Nephron (organoid): Measurements from ENCODE around the gene EIF3B.
A peak's percentile ranks its signal among the peaks of the same experiment; 100 is the strongest.
"Not testable (repeated sequence)": the region's sequence is repeated elsewhere in the genome, so short reads cannot be mapped to it uniquely, and the experiment has no call there.

Experiments used
- H3K27ac Mint-ChIP-seq, 3 experiments: 2 replicates each; pipeline ENCODE4 v1.8.0; 2020; ENCODE audit warnings: mixed read lengths in 3 of 3, mild to moderate bottlenecking in 2 of 3, moderate library complexity in 1 of 3
- H3K27me3 Mint-ChIP-seq: 2 replicates; pipeline ENCODE4 v1.8.0; 2021; ENCODE audit warnings: low read depth, mild to moderate bottlenecking, moderate library complexity, mixed read lengths
- H3K36me3 Mint-ChIP-seq: 2 replicates; pipeline ENCODE4 v1.8.0; 2020; ENCODE audit warnings: low read depth, mixed read lengths
- H3K4me1 Mint-ChIP-seq: 2 replicates; pipeline ENCODE4 v1.8.0; 2020; ENCODE audit warnings: mixed read lengths
- H3K4me3 Mint-ChIP-seq, 3 experiments: 2 replicates each; pipeline ENCODE4 v1.8.0; 2020; ENCODE audit warnings: mild to moderate bottlenecking in 3 of 3, mixed read lengths in 3 of 3, moderate library complexity in 2 of 3
- H3K9me3 Mint-ChIP-seq: 2 replicates; pipeline ENCODE4 v1.8.0; 2020; ENCODE audit warnings: mixed read lengths
- TF ChIP-seq, protein P1 (sequence below), 3 experiments: fragments of 200-600 bp; sonication (generic); IDR thresholded peaks; one replicate each; pipeline ENCODE4 v1.5.0; 2021; ENCODE audit warnings: antibody characterized with exemption in 3 of 3; ENCODE audit not compliant: unreplicated experiment in 3 of 3

Gene EIF3B

DNA sequence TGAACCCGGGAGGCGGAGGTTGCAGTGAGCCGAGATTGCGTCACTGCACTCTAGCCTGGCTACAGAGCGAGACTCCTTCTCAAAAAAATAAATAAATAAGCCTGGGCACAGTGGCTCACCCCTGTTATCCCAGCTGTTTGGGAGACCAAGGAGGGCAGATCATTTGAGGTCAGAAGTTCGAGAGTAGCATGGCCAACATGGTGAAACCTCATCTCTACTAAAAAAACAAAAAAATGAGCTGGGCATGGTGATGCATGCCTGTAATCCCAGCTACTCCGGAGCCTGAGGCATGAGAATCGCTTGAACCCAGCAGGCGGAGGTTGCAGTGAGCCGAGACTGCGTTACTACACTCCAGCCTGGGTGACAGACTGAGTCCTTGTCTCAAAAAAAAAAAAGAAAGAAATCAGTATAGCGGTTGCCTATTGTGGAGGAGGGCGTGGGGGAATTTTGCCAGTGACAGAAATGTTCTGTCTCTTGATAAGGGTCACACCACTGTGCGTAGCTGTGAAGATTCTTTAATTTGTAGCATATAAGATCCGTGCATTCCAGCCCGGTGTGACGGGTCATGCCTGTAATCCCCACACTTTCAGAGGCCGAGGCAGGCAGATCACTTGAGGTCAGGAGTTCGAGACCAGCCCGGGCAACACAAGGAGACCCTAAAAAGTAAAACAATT, 17.9 kb upstream of the EIF3B start:
- TF ChIP-seq, protein P1, sequence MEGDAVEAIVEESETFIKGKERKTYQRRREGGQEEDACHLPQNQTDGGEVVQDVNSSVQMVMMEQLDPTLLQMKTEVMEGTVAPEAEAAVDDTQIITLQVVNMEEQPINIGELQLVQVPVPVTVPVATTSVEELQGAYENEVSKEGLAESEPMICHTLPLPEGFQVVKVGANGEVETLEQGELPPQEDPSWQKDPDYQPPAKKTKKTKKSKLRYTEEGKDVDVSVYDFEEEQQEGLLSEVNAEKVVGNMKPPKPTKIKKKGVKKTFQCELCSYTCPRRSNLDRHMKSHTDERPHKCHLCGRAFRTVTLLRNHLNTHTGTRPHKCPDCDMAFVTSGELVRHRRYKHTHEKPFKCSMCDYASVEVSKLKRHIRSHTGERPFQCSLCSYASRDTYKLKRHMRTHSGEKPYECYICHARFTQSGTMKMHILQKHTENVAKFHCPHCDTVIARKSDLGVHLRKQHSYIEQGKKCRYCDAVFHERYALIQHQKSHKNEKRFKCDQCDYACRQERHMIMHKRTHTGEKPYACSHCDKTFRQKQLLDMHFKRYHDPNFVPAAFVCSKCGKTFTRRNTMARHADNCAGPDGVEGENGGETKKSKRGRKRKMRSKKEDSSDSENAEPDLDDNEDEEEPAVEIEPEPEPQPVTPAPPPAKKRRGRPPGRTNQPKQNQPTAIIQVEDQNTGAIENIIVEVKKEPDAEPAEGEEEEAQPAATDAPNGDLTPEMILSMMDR (IDR thresholded peaks at IDR 0.05; ENCODE audit: unreplicated experiment in 3 of 3), result no peak
- Mint-ChIP-seq H3K36me3 (peaks cover 6% of the 10 kb centered on the region), H3K4me3 (no peak overlapping the region), H3K27ac (no peak overlapping the region), H3K27me3 (no peaks in the 10 kb centered on the region), H3K9me3 (no peaks in the 10 kb centered on the region), H3K4me1 (no peaks in the 10 kb centered on the region)

DNA sequence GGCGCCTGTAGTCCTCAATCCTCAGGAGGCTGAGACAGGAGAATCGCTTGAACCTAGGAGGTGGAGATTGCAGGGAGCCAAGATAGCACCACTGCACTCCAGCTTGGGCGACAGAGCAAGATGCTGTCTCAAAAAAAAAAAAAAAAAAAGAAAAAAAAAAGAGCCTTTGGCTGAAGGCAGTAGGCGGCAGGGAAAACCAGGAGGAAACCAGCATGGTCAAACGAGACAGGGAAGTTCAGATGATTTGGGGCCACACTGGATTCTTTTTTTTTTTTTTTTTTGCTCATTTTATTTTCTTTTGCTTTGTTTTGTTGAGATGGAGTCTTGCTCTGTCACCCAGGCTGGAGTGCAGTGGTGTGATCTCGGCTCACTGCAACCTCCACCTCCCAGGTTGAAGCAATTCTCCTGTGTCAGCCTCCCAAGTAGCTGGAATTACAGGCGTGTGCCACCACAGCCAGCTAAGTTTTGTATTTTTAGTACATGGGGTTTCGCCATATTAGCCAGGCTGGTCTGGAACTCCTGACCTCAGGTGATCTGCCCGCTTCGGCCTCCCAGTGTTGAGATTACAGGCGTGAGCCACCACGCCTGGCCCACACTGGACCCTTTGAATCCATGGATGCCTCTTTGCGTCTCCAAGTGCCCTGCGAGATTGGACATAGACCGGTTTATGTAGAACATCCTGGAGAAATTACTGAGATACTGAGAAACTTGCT, 7.1 kb upstream of the EIF3B start:
- H3K27me3 Mint-ChIP-seq, H3K9me3 Mint-ChIP-seq, H3K4me3 Mint-ChIP-seq, H3K36me3 Mint-ChIP-seq, H3K4me1 Mint-ChIP-seq: not testable (repeated sequence)
- H3K27ac Mint-ChIP-seq, result peak overlapping the region; percentile 54 to 85 (median 75)

DNA sequence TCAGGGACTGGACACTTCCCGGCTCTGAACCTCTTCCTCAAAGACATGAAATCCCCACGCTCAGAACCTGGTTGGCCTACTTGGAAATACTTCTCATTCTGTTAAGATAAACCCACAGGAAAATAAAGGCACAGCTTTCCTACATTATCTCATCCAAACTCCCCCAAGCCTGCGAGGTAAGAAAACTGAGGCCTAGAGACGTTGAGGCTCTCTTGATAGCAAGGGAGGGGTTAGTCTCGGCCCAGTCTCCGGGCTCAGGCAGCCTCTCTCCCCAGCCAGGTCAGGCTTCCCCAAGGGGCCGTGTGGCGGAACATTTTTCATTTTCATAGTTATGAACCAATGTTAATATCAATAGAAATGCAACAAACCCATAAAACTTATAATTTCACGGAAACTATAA, 4.6 kb upstream of the EIF3B start:
- Mint-ChIP-seq H3K4me1 (peaks cover 5% of the 10 kb centered on the region), H3K36me3 (peaks cover 1% of the 10 kb centered on the region), H3K9me3 (no peaks in the 10 kb centered on the region), H3K4me3 (no peak overlapping the region), H3K27me3 (no peaks in the 10 kb centered on the region), H3K27ac (peak overlapping the region in 2 of 3 experiments; percentile 37 to 54)
- TF ChIP-seq, protein P1 (IDR thresholded peaks at IDR 0.05; ENCODE audit: unreplicated experiment in 3 of 3), result no peak

GRCh38 chr7:2350861-2351260, 3.8 kb upstream of the EIF3B start:
- Mint-ChIP-seq H3K27ac (no peak overlapping the region), H3K27me3 (no peaks in the 10 kb centered on the region), H3K4me3 (no peak overlapping the region), H3K9me3 (no peaks in the 10 kb centered on the region), H3K4me1 (peaks cover 5% of the 10 kb centered on the region), H3K36me3 (no peaks in the 10 kb centered on the region)
- TF ChIP-seq, protein P1 (IDR thresholded peaks at IDR 0.05; ENCODE audit: unreplicated experiment in 3 of 3), result no peak

DNA sequence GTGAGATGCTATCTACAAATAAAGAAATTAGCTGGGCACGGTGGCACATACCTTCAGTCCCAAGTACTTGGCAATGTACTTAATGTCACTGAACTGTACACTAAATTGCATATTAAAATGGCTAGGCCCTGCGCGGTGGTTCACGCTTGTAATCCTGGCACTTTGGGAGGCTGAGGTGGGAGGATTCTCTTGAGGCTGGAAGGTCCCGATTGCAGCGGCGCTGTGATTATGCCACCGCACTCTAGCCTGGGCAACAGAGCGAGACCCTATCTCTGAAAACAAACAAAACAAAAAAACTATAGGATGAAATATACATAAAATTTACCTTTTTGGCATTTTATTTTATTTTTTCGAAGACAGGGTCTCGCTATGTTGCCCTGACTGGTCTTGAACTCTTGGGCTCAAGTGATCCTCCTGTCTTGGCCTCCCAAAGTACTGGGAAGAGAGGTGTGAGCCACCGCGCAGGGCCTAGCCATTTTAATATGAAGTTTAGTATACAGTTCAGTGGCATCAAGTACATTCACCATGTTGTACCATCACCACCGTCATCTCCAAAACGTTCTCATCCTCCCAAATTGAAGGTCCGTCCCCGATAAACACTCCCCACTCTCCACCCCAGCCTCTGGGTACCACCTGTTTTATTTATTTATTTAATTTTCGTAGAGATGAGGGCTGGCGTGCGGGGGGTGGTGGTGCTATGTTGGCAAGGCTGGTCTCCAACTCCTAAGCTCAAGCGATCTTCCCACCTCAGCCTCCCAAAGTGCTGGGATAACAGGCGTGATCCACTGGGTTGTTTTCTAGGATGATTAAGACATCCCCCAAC, 1.3 kb upstream of the EIF3B start:
- H3K9me3 Mint-ChIP-seq, result no peaks in the 10 kb centered on the region
- TF ChIP-seq, protein P1 (IDR thresholded peaks at IDR 0.05; ENCODE audit: unreplicated experiment in 3 of 3), result no peak
- H3K36me3 Mint-ChIP-seq, result peaks cover 5% of the 10 kb centered on the region
- H3K4me3 Mint-ChIP-seq, result peak overlapping the region; percentile 88 to 100 (median 93)
- H3K4me1 Mint-ChIP-seq, result peaks cover 11% of the 10 kb centered on the region
- peak overlapping the region; percentile 100 for H3K27ac Mint-ChIP-seq
- no peaks in the 10 kb centered on the region for H3K27me3 Mint-ChIP-seq

DNA sequence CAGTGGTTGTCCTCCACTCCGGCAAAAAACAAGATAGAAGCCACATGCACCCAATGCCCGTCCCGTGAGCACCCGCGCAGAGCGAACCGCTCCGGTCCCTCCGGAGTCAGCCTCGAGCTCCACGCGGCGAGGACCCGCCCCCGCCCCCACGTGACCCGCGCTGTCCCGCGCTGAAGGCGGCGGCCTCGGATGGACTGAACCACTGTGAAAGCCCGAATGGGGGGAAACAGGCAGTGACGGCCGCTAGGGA, 766 bp upstream of the EIF3B start:
- peak overlapping the region; percentile 88 to 100 (median 93) for H3K4me3 Mint-ChIP-seq
- H3K27ac Mint-ChIP-seq, result peak overlapping the region; percentile 100
- TF ChIP-seq, protein P1 (IDR thresholded peaks at IDR 0.05; ENCODE audit: unreplicated experiment in 3 of 3), result no peak
- H3K27me3 Mint-ChIP-seq, result no peaks in the 10 kb centered on the region
- H3K9me3 Mint-ChIP-seq, result no peaks in the 10 kb centered on the region
- peaks cover 12% of the 10 kb centered on the region for H3K4me1 Mint-ChIP-seq
- H3K36me3 Mint-ChIP-seq, result peaks cover 5% of the 10 kb centered on the region
